Loucy (cell line): Measurements from ENCODE around the gene DRC7.

Experiments
- H2AFZ ChIP-seq: fragments of 200-600 bp; sonication (generic); 2 replicates; pipeline ENCODE4 v1.6.0; 2016; ENCODE audit warnings: antibody characterized with exemption, mild to moderate bottlenecking, low read length, moderate library complexity
- H3F3A ChIP-seq: fragments of 200-600 bp; 2 replicates; pipeline ENCODE4 v1.6.0; 2016; ENCODE audit warnings: antibody characterized with exemption, low read depth, mild to moderate bottlenecking
- H3K27me3 ChIP-seq: fragments of 200-600 bp; sonication (generic); 2 replicates; pipeline ENCODE4 v1.6.1; 2014; ENCODE audit warnings: low read length, mild to moderate bottlenecking; ENCODE audit not compliant: insufficient read depth, poor library complexity, severe bottlenecking
- H3K36me3 ChIP-seq: fragments of 200-600 bp; sonication (generic); 2 replicates; pipeline ENCODE4 v1.6.1; 2016; ENCODE audit warnings: low read length; ENCODE audit not compliant: insufficient read depth
- H3K4me1 ChIP-seq: fragments of 200-600 bp; sonication (generic); 2 replicates; pipeline ENCODE4 v1.5.1; 2014; ENCODE audit warnings: low read length, mild to moderate bottlenecking; ENCODE audit not compliant: insufficient read depth, poor library complexity, severe bottlenecking
- H3K4me2 ChIP-seq: fragments of 200-600 bp; sonication (generic); 2 replicates; pipeline ENCODE4 v1.6.0; 2014; ENCODE audit warnings: antibody characterized with exemption, low read length, low read depth, mild to moderate bottlenecking; ENCODE audit not compliant: poor library complexity, severe bottlenecking
- H3K4me3 ChIP-seq: fragments of 200-600 bp; sonication (generic); 2 replicates; pipeline ENCODE4 v1.5.1; 2014; ENCODE audit warnings: low read length, mild to moderate bottlenecking, mixed read lengths; ENCODE audit not compliant: poor library complexity, severe bottlenecking
- H3K79me2 ChIP-seq: fragments of 200-600 bp; sonication (generic); 2 replicates; pipeline ENCODE4 v1.6.1; 2014; ENCODE audit warnings: low read length; ENCODE audit not compliant: insufficient read depth
- H3K9ac ChIP-seq: fragments of 200-600 bp; sonication (generic); 2 replicates; pipeline ENCODE4 v1.6.0; 2014; ENCODE audit warnings: mild to moderate bottlenecking, low read depth, low read length, moderate library complexity; ENCODE audit not compliant: poor library complexity, severe bottlenecking
- H3K9me2 ChIP-seq: fragments of 200-600 bp; sonication (generic); replicated peaks from 2 replicates; pipeline ENCODE4 v1.6.1; 2016; ENCODE audit warnings: low read depth, low read length, mixed read lengths
- H3K9me3 ChIP-seq: fragments of 200-600 bp; sonication (generic); 2 replicates; pipeline ENCODE4 v1.6.1; 2014; ENCODE audit warnings: mild to moderate bottlenecking, antibody characterized with exemption, low read length, low read depth; ENCODE audit not compliant: insufficient read depth
- H4K20me1 ChIP-seq: fragments of 200-600 bp; sonication (generic); 2 replicates; pipeline ENCODE4 v1.6.0; 2014; ENCODE audit warnings: antibody characterized with exemption, low read length, mild to moderate bottlenecking; ENCODE audit not compliant: insufficient read depth, poor library complexity, severe bottlenecking
- CTCF ChIP-seq: fragments of 200-600 bp; sonication (generic); conservative IDR thresholded peaks from 2 replicates; pipeline ENCODE4 v1.5.1; 2014; ENCODE audit warnings: mild to moderate bottlenecking, antibody characterized with exemption, low read length
- EZH2phosphoT487 ChIP-seq: fragments of 200-600 bp; IDR thresholded peaks from 2 replicates; pipeline ENCODE4 v1.6.1; 2018; ENCODE audit warnings: antibody characterized with exemption, mild to moderate bottlenecking, moderate library complexity, borderline replicate concordance

DRC7 gene

GRCh38 chr16:57651344-57652333, 43.0 kb upstream of the DRC7 start:
- no peaks in the 10 kb centered on the region for H3K27me3 ChIP-seq
- no peaks in the 10 kb centered on the region for H3K9me2 ChIP-seq
- H3K4me3 ChIP-seq, result peak overlapping the region; percentile 7
- H3K36me3 ChIP-seq, result no peaks in the 10 kb centered on the region
- no peaks in the 10 kb centered on the region for H3K79me2 ChIP-seq
- H4K20me1 ChIP-seq, result no peaks in the 10 kb centered on the region
- peak overlapping the region; percentile 36 for H3K4me2 ChIP-seq
- peak overlapping the region; percentile 1 for H3K9ac ChIP-seq
- H3F3A ChIP-seq, result no peaks in the 10 kb centered on the region
- peaks cover 28% of the 10 kb centered on the region for H3K4me1 ChIP-seq
- H3K9me3 ChIP-seq, result no peaks in the 10 kb centered on the region
- TF ChIP-seq CTCF (peak; percentile 44), EZH2phosphoT487 (no peak)
- H2AFZ ChIP-seq, result peak overlapping the region; percentile 9; the same call in 1 of the 2 replicates

DNA sequence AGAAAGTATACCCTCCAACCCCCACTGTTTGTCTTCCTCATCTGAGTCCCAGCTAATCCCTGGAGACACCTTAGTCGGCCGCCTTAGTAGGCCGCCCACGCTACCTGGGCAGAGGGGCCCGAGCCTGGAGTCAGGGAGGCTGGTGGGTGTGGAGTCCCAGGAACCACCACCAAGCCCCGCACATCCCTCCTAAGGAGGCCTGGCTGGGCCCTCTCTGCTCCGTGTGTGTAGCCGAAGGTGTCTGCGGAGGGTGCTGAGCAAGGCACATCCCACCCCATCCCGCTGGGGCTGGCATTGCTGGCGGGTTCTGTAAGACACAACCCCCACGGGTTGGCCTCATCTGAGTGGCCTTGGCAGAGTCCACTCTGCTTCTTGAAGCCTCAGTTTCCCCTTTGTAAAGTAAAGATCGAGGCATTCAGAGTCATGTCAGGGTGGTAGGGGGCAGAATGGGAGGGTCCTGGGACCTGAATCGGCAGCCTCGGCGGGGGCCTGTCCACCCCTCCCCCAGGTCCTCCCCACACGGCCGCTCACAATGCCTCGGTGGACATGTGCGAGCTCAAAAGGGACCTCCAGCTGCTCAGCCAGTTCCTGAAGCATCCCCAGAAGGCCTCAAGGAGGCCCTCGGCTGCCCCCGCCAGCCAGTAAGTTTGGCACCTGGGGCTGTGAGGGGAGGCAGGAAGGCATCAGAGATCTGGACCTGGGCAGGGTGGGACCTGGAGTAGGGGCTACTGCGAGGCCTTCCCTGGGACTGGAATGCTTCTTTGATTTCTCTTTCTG, 41.7 kb upstream of the DRC7 start:
- Histone ChIP-seq H3K79me2 (no peaks in the 10 kb centered on the region), H3K4me3 (no peak overlapping the region), H3K9me2 (no peaks in the 10 kb centered on the region), H3K36me3 (no peaks in the 10 kb centered on the region), H3K9ac (peak overlapping the region; percentile 1), H2AFZ (no peak overlapping the region), H4K20me1 (no peaks in the 10 kb centered on the region), H3K4me1 (peaks cover 18% of the 10 kb centered on the region), H3K9me3 (no peaks in the 10 kb centered on the region), H3F3A (no peaks in the 10 kb centered on the region), H3K27me3 (no peaks in the 10 kb centered on the region), H3K4me2 (no peak overlapping the region)
- TF ChIP-seq EZH2phosphoT487, result no peak
- no peak for TF ChIP-seq CTCF

- peak overlapping the region; percentile 26 for H3K9ac ChIP-seq
- no peaks in the 10 kb centered on the region for H4K20me1 ChIP-seq
- no peak overlapping the region for H3K4me3 ChIP-seq
- no peak overlapping the region for H2AFZ ChIP-seq
- no peaks in the 10 kb centered on the region for H3K9me2 ChIP-seq
- no peaks in the 10 kb centered on the region for H3K79me2 ChIP-seq
- H3F3A ChIP-seq, result no peaks in the 10 kb centered on the region
- H3K4me2 ChIP-seq, result no peak overlapping the region
- H3K9me3 ChIP-seq, result no peaks in the 10 kb centered on the region
- no peaks in the 10 kb centered on the region for H3K36me3 ChIP-seq
- peaks cover 14% of the 10 kb centered on the region for H3K4me1 ChIP-seq
- H3K27me3 ChIP-seq, result no peaks in the 10 kb centered on the region
- TF ChIP-seq CTCF, result no peak
- TF ChIP-seq EZH2phosphoT487, result no peak
Measured at GRCh38 chr16:57653936-57654335, 40.7 kb upstream of the DRC7 start.
